DMS53 treated with DMSO at 0.1 percent for 48 hours (cell line): ENCODE results near the gene KNSTRN.
A peak's percentile ranks its signal among the peaks of the same experiment; 100 is the strongest.

ENCODE experiments used
- DNase-seq: peaks from one replicate; lab custom pipeline; 2025; ENCODE audit not compliant: unreplicated experiment; lab: John Stamatoyannopoulos, UW

Gene KNSTRN

DNA sequence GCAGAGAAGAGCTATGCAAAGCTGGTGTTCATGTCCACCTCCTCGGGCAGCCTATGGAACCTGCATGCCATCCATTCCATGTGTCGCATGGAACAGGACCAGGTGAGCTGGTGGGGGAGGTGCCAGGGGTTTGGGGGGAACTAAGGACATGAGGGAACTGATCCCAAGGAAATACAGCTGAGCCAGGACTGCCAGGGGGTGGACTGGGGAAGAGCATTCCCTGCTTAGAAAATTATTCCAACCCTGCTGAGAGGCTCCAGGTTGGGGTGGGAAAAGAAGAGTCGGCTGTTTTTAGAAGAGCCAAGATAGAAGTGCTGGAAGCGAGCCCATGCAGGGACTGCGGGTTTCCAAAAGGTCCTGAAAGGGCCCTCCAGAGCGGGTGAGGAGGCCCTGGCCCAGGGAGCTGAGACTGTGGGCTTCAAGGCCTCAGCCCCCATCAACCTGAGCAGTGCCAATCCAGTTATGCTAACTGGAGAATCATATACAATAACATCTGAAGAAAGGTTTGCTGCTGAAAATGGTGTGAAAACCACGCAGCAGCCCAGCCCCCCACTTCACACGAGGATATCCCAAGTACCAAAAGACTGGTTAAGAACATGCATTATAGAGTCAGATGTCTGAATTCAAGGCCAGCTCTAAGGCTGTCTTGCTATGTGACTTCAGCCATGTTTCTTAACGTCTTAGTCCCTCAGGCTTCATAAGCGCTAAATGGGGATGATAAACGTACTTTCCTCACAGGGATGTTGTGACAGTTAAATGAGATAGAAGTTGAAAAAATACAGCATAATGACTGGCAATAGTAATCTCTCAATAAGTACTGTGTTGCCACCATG lies 16.7 kb upstream of the KNSTRN start:
- DNase-seq = no peak

DNA sequence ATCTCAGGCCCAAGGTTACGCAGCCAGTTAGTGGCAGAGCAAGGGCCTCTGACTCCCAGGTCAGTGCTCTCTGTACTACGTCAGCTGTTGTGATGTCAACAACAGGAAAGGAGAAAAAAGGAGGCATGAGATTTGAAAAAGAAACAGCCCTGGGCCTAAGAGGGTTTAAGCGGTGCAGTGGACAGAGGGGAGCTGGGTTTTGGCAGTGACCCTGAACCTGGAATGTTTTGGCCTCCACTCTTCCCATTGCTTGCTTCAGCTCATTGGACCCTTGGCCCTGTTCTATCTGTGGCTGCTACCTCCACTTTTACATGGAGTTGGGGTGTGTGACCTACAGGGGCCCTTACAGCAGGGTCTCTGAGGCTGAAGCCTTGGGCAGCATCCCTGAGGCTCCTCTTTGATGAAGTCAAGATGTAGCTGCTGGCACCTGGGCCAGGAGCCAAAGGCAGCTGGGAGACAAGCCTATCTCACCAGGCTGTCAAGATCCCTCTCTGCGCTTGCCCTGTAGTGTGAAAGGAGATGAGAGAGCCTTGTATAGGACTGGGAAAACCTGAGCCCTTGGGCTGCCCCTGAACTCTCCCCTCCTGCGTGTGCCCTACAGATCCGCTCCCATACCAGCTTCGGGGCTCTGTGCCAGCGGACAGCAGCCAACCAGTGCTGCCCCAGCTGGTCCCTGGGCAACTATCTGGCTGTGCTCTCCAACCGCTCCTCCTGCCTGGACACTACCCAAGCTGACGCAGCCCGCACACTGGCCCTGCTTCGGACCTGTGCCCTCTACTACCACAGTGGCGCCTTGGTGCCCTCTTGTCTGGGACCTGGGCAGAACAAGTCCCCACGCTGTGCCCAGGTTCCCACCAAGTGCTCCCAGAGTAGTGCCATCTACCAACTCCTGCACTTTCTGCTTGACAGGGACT lies 15.8 kb upstream of the KNSTRN start:
- no peak for DNase-seq

DNA sequence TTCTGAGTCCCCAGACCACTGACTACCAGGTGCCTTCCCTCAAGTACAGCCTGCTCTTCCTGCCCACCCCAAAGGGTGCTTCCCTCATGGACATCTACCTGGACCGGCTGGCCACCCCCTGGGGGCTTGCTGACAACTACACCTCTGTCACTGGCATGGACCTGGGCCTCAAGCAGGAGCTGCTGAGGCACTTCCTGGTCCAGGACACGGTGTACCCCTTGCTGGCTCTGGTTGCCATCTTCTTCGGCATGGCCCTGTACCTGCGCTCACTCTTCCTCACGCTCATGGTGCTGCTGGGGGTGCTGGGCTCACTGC lies 15.2 kb upstream of the KNSTRN start:
- no peak for DNase-seq

DNA sequence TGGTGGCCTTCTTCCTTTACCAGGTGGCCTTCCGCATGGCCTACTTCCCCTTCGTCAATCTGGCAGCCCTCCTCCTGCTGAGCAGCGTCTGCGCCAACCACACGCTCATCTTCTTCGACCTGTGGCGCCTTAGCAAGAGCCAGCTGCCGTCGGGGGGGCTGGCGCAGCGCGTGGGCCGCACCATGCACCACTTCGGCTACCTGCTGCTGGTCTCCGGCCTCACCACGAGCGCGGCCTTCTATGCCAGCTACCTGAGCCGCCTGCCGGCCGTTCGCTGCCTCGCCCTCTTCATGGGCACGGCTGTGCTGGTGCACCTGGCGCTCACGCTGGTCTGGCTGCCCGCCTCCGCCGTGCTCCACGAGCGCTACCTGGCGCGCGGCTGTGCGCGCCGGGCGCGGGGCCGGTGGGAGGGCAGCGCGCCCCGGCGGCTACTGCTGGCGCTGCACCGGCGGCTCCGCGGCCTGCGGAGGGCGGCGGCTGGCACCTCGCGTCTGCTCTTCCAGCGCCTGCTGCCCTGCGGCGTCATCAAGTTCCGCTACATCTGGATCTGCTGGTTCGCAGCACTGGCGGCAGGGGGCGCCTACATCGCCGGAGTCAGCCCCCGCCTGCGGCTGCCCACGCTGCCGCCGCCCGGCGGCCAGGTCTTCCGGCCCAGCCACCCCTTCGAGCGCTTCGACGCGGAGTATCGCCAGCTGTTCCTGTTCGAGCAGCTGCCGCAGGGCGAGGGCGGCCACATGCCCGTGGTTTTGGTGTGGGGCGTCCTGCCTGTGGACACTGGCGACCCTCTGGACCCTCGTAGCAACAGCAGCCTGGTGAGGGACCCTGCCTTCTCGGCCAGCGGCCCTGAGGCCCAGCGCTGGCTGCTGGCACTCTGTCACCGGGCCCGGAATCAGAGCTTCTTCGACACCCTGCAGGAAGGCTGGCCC lies 14.6 kb upstream of the KNSTRN start:
- peak; percentile 93 for DNase-seq

DNA sequence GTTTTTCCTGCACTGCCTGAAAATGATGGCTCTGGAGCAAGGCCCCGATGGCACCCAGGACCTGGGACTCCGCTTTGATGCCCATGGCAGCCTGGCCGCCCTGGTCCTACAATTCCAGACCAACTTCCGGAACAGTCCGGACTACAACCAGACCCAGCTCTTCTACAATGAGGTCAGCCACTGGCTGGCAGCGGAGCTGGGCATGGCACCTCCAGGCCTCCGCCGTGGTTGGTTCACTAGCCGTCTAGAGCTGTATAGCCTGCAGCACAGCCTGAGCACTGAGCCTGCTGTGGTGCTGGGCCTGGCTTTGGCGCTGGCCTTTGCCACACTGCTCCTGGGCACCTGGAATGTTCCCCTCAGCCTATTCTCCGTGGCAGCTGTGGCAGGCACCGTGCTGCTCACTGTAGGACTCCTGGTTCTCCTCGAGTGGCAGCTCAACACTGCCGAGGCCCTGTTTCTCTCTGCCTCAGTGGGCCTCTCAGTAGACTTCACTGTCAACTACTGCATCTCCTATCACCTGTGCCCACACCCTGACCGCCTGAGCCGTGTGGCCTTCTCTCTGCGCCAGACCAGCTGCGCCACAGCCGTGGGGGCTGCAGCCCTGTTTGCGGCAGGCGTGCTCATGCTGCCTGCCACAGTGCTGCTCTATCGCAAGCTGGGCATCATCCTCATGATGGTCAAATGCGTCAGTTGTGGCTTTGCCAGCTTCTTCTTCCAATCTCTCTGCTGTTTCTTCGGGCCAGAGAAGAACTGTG lies 13.6 kb upstream of the KNSTRN start:
- no peak for DNase-seq

DNA sequence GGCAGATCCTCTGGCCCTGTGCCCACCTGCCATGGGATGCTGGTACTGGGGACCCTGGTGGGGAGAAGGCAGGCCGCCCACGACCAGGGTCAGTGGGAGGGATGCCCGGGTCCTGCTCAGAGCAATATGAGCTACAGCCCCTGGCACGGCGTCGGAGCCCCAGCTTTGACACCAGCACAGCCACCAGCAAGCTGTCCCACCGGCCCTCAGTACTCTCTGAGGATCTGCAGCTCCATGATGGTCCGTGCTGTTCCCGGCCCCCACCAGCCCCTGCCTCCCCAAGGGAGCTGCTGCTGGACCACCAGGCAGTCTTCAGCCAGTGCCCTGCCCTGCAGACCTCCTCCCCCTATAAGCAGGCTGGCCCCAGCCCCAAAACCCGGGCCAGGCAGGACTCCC lies 13.0 kb upstream of the KNSTRN start:
- no peak for DNase-seq

DNA sequence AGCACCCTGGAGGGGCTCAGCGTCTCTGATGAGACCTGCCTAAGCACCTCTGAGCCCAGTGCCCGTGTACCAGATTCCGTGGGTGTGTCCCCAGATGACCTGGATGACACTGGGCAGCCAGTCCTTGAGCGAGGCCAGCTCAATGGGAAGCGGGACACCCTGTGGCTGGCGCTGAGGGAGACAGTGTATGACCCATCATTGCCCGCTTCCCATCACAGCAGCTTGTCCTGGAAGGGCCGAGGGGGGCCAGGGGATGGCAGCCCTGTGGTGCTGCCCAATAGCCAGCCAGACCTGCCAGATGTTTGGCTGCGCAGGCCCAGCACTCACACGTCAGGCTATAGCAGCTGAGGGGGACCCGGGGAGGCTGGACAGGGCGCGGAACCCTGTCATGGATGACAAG lies 12.6 kb upstream of the KNSTRN start:
- no peak for DNase-seq

DNA sequence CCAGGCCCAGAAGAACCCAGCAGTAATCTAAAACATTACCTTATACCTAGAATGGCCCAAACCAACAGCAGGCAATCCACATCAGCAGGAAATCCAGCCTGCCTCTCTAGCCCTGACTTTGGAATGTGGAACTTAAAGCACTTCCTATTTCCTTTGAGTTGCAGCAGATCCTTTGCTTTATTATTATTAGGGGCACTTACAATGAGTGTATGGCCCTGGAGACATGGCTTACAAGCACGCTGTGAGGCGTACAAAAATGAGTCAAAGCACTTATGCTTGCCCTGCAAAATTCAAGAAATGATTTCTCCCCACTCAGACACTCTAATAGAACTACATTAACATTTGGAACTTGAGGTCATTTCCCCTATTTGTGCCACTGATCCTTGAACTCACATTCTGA lies 9.5 kb upstream of the KNSTRN start:
- no peak for DNase-seq

DNA sequence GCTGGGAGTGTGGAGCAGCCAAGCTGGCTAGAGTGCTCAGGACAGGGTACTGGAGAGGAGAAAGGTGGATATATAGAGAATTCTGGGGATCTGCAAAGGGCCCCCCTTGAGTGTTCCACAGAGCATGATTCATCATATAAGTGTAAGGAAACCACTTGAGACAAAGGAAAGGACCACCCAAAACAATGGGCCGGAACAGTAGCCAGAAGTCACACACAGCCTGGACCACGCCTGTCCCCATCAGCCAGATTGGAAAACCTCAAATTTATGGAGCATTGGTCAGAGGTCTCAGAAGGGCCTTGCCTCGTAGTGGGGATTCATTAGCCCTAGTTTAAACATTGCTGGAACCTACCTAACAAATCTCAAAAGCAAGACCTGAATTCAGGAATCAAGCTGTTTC lies 4.9 kb upstream of the KNSTRN start:
- DNase-seq = no peak

DNA sequence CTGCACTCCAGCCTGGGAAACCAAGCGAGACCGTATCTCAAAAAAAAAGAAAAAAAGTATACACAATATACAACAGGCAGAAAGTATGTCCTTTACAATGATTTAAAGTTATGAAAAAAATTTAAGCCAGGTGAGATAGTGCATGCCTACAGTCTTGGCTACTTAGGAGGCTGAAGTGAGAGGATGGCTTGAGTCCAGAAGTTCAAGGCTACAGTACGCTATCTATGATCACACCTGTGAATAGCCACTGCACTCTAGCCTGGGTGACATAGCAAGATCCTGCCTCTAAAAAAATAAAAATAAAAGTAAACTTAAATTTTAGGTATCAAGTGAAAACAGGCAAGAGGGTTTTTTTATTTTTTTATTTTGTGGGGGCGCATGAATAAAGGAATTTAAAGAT lies 3.1 kb upstream of the KNSTRN start:
- no peak for DNase-seq

DNA sequence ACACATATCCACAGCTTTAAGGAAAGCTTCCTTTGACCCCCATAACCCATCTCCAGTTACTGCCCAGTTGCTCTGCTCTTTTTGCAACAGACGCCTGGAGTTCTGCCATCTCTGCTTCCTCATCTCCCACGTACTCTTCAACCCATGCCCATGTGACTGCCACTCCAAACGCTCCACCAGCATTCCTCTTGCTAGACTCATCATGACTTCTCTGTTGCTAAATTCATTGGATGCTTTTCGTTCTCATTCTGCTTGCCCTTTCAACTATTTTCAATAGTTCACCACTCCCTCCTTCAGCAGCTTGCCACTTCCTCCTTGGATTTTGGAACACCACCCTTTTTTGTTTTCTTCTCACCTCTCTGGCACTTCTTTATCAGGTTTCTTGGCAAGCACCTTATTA lies 2.7 kb upstream of the KNSTRN start:
- no peak for DNase-seq

DNA sequence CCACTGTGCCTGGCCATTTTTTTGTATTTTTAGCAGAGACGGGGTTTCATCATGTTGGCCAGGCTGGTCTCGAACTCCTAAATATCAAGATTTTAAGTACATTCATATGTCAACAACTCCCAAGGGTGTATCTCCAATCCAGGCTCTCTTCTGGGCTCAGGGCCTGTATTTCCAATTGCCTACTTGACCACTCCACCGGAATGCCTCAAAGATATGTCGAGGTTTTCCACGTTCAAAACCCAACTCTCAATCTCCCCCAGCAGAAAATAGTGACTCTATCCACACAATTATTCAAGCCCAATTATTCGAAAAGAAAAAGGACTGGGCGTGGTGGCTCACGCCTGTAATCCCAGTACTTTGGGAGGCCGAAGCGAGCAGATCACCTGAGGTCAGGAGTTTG lies 1.9 kb upstream of the KNSTRN start:
- no peak for DNase-seq

DNA sequence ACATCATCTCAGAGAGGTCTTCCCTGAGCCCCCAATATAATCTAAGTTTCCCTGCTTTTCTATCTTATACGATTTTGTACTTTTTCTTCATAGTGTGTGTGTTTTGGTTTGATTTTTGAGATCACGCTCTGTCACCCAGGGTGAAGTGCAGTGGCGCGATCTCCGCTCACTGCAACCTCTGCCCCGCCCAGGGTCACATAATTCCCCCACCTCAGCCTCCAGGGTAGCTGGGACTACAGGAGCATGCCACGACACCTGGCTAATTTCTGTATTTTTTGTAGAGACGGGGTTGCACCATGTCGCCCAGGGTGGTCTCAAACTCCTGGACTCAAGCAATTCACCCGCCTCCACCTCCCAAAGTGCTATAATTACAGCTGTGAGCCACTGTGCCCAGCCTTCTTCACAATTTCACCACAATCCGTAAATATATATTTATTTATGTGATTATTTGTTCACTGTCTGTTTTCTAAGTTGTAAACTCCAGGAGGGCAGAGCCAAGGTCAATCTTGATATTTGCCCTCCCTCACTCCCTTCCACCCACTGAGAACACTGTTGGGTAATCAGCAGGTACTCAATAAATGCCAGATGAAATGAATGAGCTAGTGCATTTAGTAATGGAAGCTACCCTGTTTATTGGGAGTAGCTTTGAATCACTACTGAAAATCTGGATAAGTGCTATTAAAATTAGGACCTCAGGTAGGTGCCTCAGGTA lies 547 bp upstream of the KNSTRN start:
- DNase-seq = no peak

DNA sequence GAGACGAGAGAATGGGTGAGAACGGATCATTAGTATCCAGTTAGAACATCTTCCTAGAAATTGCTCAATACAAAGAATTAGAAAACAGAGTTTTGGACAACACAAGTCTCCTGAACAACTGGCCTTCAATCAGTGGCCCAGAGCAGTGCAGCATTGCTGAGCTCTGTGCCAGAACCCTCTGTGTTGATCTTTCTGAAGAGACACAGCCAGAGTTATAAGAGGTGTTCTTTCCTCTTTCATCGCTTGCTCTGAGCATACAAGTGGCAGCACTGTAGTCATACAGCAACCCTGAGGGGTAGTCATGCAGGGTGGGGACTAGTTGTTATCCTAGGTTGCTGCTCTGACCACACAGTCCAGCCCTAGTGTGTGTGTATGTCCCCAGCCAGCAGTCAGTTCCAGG lies 4.0 kb downstream of the KNSTRN start:
- no peak for DNase-seq

DNA sequence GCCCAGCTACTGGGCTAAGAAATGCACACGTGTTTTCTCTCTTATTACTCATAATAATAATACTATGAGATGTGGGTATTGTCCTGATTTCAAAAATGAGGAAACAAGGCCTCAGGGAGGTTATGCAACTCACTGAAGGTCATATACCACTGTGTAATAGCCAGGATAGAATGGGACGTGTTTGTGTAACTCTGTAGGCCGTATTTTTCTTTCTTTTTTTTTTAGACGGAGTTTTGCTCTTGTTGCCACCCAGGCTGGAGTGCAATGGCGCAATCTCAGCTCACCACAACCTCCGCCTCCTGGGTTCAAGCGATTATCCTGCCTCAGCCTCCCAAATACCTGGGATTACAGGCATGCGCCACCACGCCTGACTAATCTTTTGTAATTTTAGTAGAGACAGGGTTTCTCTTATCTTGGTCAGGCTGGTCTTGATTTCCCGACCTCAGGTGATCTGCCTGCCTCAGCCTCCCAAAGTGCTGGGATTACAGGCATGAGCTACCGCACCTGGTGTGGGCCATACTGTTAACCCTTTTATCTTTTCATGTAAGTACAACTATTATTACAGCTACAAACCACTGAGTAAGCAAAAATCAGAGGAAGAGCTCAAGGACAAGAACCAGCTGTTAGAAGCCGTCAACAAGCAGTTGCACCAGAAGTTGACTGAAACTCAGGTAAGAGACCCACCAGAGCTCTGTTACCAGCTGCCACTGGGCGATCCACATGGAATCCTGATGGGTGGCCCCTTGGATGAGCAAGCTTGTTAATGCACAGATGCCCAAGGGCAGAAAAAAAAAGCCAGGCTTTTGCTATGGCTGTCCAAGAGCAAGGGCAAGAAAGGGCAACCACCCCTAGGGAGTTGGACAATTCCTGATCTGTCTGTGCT lies 6.7 kb downstream of the KNSTRN start:
- no peak for DNase-seq

DNA sequence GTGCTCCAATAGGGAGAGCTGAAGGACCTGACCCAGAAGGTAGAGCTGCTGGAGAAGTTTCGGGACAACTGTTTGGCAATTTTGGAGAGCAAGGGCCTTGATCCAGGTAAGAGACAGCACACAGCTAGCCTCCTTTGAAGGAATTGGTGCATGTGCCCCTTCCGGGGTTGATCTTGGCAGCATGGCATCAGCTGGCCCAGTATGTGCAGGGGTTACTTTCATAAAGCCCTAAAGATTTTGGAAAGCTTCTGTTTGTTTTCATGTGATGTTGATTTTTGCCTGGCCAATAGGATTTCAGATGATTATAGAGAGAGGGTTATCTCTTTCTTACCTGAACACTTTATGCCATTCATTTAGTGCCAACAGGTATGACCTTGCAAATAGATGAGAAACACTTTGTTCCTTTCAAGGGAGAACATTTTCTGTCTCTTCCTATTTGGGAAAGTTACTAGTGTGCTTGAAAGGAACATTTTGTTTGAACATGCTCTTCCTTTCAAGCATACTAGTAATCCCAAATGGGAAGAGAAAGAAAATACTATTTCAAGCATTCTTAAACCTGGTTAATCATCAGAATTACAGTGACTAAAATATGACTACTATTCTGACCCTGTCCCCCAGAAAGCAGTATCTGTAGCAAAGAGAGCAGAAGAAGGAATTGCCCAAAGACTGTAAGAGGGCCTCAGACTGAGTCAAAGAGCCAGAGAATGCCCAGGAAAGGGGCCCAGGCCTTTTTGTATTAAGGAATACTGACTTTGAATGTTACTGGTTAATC lies 7.5 kb downstream of the KNSTRN start:
- no peak for DNase-seq

DNA sequence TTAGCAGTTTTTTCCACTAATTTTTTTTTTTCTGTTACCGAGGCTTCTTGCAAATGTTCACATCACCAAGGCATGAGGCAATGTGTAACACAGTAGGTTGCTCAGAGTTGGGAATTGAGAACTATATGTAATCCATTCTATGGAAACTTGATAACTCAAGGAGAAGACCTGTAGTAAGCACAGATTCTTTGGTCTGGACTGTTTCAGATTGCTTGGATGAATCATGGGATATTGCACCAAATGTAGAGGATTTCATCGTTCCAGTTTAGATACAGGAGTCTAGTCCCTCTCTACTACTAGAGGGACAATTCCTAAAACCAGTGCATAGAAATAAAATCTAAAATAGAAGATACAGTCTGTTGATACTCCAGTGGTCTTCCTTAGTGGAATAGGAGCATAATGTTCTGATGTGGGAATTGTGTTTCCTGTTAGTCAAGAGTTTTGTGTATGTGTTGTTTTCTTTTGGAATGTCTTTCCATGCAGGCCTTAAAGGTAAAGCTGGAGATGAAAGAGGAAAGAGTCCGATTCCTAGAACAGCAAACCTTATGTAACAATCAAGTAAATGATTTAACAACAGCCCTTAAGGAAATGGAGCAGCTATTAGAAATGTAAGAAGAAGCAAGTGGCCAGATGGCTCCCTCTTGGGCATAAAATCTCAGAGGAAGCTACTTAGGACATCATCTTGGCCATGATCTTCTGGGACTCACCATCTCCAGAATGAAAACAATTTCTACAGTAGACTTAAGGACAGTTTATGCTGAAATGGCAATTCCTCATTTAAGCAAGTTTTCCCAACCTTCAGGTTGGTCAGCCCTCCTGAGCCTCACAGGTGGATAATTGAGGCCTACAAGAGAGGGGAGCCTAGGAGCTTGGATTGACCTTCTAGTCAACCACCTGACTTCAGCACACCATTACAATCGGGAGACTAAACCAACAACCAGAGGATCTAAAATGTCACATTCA lies 10.7 kb downstream of the KNSTRN start:
- no peak for DNase-seq
